Measurements from ENCODE around the gene FBXO44. TPM values are rescaled to one million over a fixed set of nuclear protein-coding genes. Genes with fewer than 3 reads are reported as not detected.

Gene FBXO44
- total and polyA plus RNA-seq, 10 of the 15 experiments (the other 5 are each of a cell fraction or from before 2014, with no cell fraction given), result 0.77 to 22.4 (median 8.2) TPM

DNA sequence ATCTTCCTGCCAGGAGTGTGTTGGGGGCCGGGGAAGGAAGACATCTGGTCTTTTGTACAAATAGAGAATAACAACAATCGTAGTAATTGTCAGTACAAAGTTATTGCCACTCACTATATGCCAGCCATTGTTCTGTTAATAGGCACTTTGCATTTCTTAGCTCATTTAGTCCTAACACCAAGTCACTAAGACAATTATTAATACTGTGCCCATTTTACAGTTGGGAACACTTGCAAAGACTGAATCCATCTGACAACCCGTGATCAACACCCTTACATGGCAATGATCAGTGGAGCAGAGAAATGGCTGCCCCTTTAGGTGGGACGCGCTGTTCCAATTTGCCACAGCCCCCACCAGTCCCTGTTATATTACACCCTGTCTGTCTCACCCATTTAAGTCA lies 33.8 kb upstream of the FBXO44 start (continued):
- TF ChIP-seq PRDM15 (CRISPR knock-in tag; IDR thresholded peaks at IDR 0.05) (no peak), ATF7 (IDR thresholded peaks at IDR 0.05; ENCODE audit: low read depth) (no peak)
- TF ChIP-seq, protein P1, sequence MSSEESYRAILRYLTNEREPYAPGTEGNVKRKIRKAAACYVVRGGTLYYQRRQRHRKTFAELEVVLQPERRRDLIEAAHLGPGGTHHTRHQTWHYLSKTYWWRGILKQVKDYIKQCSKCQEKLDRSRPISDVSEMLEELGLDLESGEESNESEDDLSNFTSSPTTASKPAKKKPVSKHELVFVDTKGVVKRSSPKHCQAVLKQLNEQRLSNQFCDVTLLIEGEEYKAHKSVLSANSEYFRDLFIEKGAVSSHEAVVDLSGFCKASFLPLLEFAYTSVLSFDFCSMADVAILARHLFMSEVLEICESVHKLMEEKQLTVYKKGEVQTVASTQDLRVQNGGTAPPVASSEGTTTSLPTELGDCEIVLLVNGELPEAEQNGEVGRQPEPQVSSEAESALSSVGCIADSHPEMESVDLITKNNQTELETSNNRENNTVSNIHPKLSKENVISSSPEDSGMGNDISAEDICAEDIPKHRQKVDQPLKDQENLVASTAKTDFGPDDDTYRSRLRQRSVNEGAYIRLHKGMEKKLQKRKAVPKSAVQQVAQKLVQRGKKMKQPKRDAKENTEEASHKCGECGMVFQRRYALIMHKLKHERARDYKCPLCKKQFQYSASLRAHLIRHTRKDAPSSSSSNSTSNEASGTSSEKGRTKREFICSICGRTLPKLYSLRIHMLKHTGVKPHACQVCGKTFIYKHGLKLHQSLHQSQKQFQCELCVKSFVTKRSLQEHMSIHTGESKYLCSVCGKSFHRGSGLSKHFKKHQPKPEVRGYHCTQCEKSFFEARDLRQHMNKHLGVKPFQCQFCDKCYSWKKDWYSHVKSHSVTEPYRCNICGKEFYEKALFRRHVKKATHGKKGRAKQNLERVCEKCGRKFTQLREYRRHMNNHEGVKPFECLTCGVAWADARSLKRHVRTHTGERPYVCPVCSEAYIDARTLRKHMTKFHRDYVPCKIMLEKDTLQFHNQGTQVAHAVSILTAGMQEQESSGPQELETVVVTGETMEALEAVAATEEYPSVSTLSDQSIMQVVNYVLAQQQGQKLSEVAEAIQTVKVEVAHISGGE (CRISPR knock-in tag; IDR thresholded peaks at IDR 0.05), result no peak

GRCh38 chr1:11622398-11622797 lies 32.3 kb upstream of the FBXO44 start:
- no peak overlapping the region for H3K9ac ChIP-seq (ENCODE audit: control insufficient read depth, insufficient read depth, low read length)
- ChIA-PET RAD21 (ENCODE audit: unreplicated experiment) (no interaction called here), CTCF (no interaction called here), POLR2A (no interaction called here), SMC1A (ENCODE audit: uncharacterized antibody, unreplicated experiment) (no interaction called here)
- H2AFZ ChIP-seq (ENCODE audit: control insufficient read depth, low read depth, low read length), result no peak overlapping the region
- peaks cover 0 to 1% of the 10 kb centered on the region in 2 experiments; a peak in 2 of 4 replicates for H3K27me3 ChIP-seq (replicated peaks in 1 of 2; ENCODE audit: control insufficient read depth in 2 of 2, insufficient read depth in 2 of 2, low read length in 1 of 2)
- no peaks in the 10 kb centered on the region for H3K36me3 ChIP-seq (ENCODE audit: control insufficient read depth in 2 of 2, insufficient read depth in 2 of 2, low read length in 1 of 2)
- H3K4me3 ChIP-seq, result no peak overlapping the region
- H3K4me2 ChIP-seq (ENCODE audit: control insufficient read depth, insufficient read depth), result no peak overlapping the region
- WGBS (ENCODE audit: insufficient coverage, insufficient replicate concordance, low lambda C conversion rate, missing lambda C conversion rate), result 0% methylated on average over 3 of the region's 3 CpGs
- no peaks in the 10 kb centered on the region for H3K79me2 ChIP-seq (ENCODE audit: control insufficient read depth, insufficient read depth, low read length)
- FAIRE-seq (no peak), ATAC-seq (no peak), DNase-seq (ENCODE audit: low read depth, low spot score) (no peak)
- no peaks in the 10 kb centered on the region for H4K20me1 ChIP-seq (ENCODE audit: control insufficient read depth, insufficient read depth)
- H3K4me1 ChIP-seq (ENCODE audit: control insufficient read depth, insufficient read depth, low read length), result no peaks in the 10 kb centered on the region
- H3K9me3 ChIP-seq (replicated peaks; ENCODE audit: control insufficient read depth, insufficient read depth, low read length), result no peaks in the 10 kb centered on the region
- H3K27ac ChIP-seq (ENCODE audit: control insufficient read depth, insufficient read depth), result no peak overlapping the region
- no TSS peak for BruUV-seq (replicated peaks)
- in situ Hi-C loops (cut with MboI) (no loop called here), intact Hi-C loops (cut with micrococcal nuclease; ENCODE audit: unreplicated experiment) (no loop called here)
- TF ChIP-seq TCF12 (IDR thresholded peaks at IDR 0.05; ENCODE audit: low read depth, low read length) (no peak), MEF2A (IDR thresholded peaks at IDR 0.05; ENCODE audit: insufficient read depth, low read depth, low read length) (no peak), SMAD5 (IDR thresholded peaks at IDR 0.05; ENCODE audit: low read depth) (no peak), ZNF24 (IDR thresholded peaks at IDR 0.05) (no peak), JUNB (IDR thresholded peaks at IDR 0.05) (no peak)
- TF ChIP-seq, protein P2, sequence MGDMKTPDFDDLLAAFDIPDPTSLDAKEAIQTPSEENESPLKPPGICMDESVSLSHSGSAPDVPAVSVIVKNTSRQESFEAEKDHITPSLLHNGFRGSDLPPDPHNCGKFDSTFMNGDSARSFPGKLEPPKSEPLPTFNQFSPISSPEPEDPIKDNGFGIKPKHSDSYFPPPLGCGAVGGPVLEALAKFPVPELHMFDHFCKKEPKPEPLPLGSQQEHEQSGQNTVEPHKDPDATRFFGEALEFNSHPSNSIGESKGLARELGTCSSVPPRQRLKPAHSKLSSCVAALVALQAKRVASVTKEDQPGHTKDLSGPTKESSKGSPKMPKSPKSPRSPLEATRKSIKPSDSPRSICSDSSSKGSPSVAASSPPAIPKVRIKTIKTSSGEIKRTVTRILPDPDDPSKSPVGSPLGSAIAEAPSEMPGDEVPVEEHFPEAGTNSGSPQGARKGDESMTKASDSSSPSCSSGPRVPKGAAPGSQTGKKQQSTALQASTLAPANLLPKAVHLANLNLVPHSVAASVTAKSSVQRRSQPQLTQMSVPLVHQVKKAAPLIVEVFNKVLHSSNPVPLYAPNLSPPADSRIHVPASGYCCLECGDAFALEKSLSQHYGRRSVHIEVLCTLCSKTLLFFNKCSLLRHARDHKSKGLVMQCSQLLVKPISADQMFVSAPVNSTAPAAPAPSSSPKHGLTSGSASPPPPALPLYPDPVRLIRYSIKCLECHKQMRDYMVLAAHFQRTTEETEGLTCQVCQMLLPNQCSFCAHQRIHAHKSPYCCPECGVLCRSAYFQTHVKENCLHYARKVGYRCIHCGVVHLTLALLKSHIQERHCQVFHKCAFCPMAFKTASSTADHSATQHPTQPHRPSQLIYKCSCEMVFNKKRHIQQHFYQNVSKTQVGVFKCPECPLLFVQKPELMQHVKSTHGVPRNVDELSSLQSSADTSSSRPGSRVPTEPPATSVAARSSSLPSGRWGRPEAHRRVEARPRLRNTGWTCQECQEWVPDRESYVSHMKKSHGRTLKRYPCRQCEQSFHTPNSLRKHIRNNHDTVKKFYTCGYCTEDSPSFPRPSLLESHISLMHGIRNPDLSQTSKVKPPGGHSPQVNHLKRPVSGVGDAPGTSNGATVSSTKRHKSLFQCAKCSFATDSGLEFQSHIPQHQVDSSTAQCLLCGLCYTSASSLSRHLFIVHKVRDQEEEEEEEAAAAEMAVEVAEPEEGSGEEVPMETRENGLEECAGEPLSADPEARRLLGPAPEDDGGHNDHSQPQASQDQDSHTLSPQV (IDR thresholded peaks at IDR 0.05), result no peak
- TF ChIP-seq, protein P3, sequence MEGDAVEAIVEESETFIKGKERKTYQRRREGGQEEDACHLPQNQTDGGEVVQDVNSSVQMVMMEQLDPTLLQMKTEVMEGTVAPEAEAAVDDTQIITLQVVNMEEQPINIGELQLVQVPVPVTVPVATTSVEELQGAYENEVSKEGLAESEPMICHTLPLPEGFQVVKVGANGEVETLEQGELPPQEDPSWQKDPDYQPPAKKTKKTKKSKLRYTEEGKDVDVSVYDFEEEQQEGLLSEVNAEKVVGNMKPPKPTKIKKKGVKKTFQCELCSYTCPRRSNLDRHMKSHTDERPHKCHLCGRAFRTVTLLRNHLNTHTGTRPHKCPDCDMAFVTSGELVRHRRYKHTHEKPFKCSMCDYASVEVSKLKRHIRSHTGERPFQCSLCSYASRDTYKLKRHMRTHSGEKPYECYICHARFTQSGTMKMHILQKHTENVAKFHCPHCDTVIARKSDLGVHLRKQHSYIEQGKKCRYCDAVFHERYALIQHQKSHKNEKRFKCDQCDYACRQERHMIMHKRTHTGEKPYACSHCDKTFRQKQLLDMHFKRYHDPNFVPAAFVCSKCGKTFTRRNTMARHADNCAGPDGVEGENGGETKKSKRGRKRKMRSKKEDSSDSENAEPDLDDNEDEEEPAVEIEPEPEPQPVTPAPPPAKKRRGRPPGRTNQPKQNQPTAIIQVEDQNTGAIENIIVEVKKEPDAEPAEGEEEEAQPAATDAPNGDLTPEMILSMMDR (IDR thresholded peaks at IDR 0.05 in 2 of 3, conservative IDR thresholded peaks at IDR 0.05 in 1 of 3; ENCODE audit: control insufficient read depth in 2 of 3, extremely low read depth in 1 of 3, insufficient read depth in 1 of 3, low read depth in 3 of 3, low read length in 3 of 3), result no peak

Data from GM12878 (cell line).